OCI-LY3 (cell line): Measurements from ENCODE around the gene ZFTA.

Source experiments
- H2AFZ ChIP-seq: fragments of 200-600, 300-600 bp; shearing (Covaris generic); 2 replicates; pipeline ENCODE4 v1.6.0; 2014; ENCODE audit warnings: antibody characterized with exemption, low read depth, low read length
- H3K27ac ChIP-seq: fragments of 200-600, 300-600 bp; sonication (generic); 2 replicates; pipeline ENCODE4 v1.5.1; 2014; ENCODE audit warnings: mild to moderate bottlenecking, low read length, moderate library complexity, mixed read lengths
- H3K27me3 ChIP-seq: fragments of 200-600, 300-600 bp; sonication (generic); 2 replicates; pipeline ENCODE4 v1.6.1; 2014; ENCODE audit warnings: low read depth, low read length, mixed read lengths
- H3K36me3 ChIP-seq: fragments of 200-600, 300-600 bp; sonication (generic); replicated peaks from 2 replicates; pipeline ENCODE3; 2014; ENCODE audit warnings: low read depth, low read length, mixed read lengths
- H3K4me1 ChIP-seq: fragments of 300-600, 200-600 bp; sonication (generic); 2 replicates; pipeline ENCODE4 v1.6.1; 2014; ENCODE audit warnings: low read length, mixed read lengths
- H3K4me2 ChIP-seq: fragments of 200-600, 300-600 bp; sonication (generic); 2 replicates; pipeline ENCODE4 v1.6.1; 2014; ENCODE audit warnings: low read length, mixed read lengths
- H3K4me3 ChIP-seq: fragments of 300-600, 200-600 bp; sonication (generic); 2 replicates; pipeline ENCODE4 v1.5.1; 2014; ENCODE audit warnings: antibody characterized with exemption, mild to moderate bottlenecking, low read length, moderate library complexity
- H3K79me2 ChIP-seq: fragments of 300-600, 200-600 bp; shearing (Covaris generic); 2 replicates; pipeline ENCODE4 v1.6.1; 2014; ENCODE audit warnings: mild to moderate bottlenecking, low read length, mixed read lengths
- H3K9ac ChIP-seq: fragments of 300-600, 200-600 bp; shearing (Covaris generic); 2 replicates; pipeline ENCODE4 v1.6.0; 2014; ENCODE audit warnings: mild to moderate bottlenecking, low read length, moderate library complexity
- H3K9me3 ChIP-seq: fragments of 200-600, 300-600 bp; shearing (Covaris generic); 2 replicates; pipeline ENCODE4 v1.6.1; 2014; ENCODE audit warnings: low read length, mixed read lengths; ENCODE audit not compliant: insufficient read depth
- H4K20me1 ChIP-seq: fragments of 200-600, 300-600 bp; sonication (generic); 2 replicates; pipeline ENCODE4 v1.6.1; 2016; ENCODE audit warnings: low read length, mixed read lengths; ENCODE audit not compliant: insufficient read depth
- CTCF ChIP-seq: fragments of 200-600, 300-600 bp; sonication (generic); IDR thresholded peaks from 2 replicates; pipeline ENCODE4 v1.5.1; 2014; ENCODE audit warnings: antibody characterized with exemption, low read length, low read depth
- EZH2phosphoT487 ChIP-seq: fragments of 200-600 bp; shearing (Covaris generic); IDR thresholded peaks from 2 replicates; pipeline ENCODE4 v1.6.1; 2018; ENCODE audit warnings: antibody characterized with exemption, mixed run types, low read depth

The ZFTA gene

GRCh38 chr11:63795066-63795465, 26.5 kb upstream of the ZFTA start:
- Histone ChIP-seq H4K20me1 (no peaks in the 10 kb centered on the region), H3K9ac (no peak overlapping the region), H2AFZ (no peak overlapping the region), H3K36me3 (no peaks in the 10 kb centered on the region), H3K79me2 (no peaks in the 10 kb centered on the region), H3K4me2 (no peak overlapping the region), H3K4me1 (no peaks in the 10 kb centered on the region), H3K27ac (no peak overlapping the region), H3K9me3 (peaks cover 10% of the 10 kb centered on the region; the same call in 1 of the 2 replicates), H3K27me3 (no peaks in the 10 kb centered on the region), H3K4me3 (no peak overlapping the region)
- TF ChIP-seq EZH2phosphoT487 (no peak), CTCF (no peak)

GRCh38 chr11:63793161-63793560, 24.6 kb upstream of the ZFTA start:
- Histone ChIP-seq H3K4me3 (no peak overlapping the region), H3K9me3 (peaks cover 10% of the 10 kb centered on the region; the same call in 1 of the 2 replicates), H3K27me3 (no peaks in the 10 kb centered on the region), H3K4me1 (no peaks in the 10 kb centered on the region), H3K36me3 (no peaks in the 10 kb centered on the region), H4K20me1 (no peaks in the 10 kb centered on the region), H3K9ac (no peak overlapping the region), H2AFZ (no peak overlapping the region), H3K27ac (no peak overlapping the region), H3K79me2 (no peaks in the 10 kb centered on the region), H3K4me2 (no peak overlapping the region)
- TF ChIP-seq CTCF, result no peak
- no peak for TF ChIP-seq EZH2phosphoT487

- Histone ChIP-seq H3K4me3 (no peak overlapping the region), H3K4me2 (no peak overlapping the region), H3K9me3 (peaks cover 10% of the 10 kb centered on the region; the same call in 1 of the 2 replicates), H3K79me2 (no peaks in the 10 kb centered on the region), H3K36me3 (no peaks in the 10 kb centered on the region), H3K4me1 (no peaks in the 10 kb centered on the region), H3K9ac (no peak overlapping the region), H3K27me3 (no peaks in the 10 kb centered on the region), H3K27ac (no peak overlapping the region), H4K20me1 (no peaks in the 10 kb centered on the region), H2AFZ (no peak overlapping the region)
- TF ChIP-seq CTCF, result no peak
These were observed 23.1 kb upstream of the ZFTA start for GRCh38 chr11:63791495-63792167.

- H2AFZ ChIP-seq, result no peak overlapping the region
- H3K4me3 ChIP-seq, result no peak overlapping the region
- TF ChIP-seq CTCF (no peak), EZH2phosphoT487 (no peak)
- H3K9me3 ChIP-seq, result no peaks in the 10 kb centered on the region
- no peak overlapping the region for H3K4me2 ChIP-seq
- no peaks in the 10 kb centered on the region for H3K36me3 ChIP-seq
- H4K20me1 ChIP-seq, result no peaks in the 10 kb centered on the region
- no peaks in the 10 kb centered on the region for H3K4me1 ChIP-seq
- H3K9ac ChIP-seq, result no peak overlapping the region
- no peak overlapping the region for H3K27ac ChIP-seq
- no peaks in the 10 kb centered on the region for H3K79me2 ChIP-seq
- H3K27me3 ChIP-seq, result no peaks in the 10 kb centered on the region
These were observed 17.2 kb upstream of the ZFTA start for GRCh38 chr11:63785823-63786222.
